ENCODE data around the gene OR5D18. TPM values are rescaled to one million over a fixed set of nuclear protein-coding genes. Genes with fewer than 3 reads are reported as not detected.

OR5D18 gene
- not detected in 3 replicates for total RNA-seq
- long read RNA-seq = 0 reads

GRCh38 chr11:55819330-55819729 is at the start of gene OR5D18:
OR5D18 (plus strand) TSS chr11:55819630; CDS start chr11:55819630, 0 bp downstream.
- no peaks in the 10 kb centered on the region for H3K27me3 Mint-ChIP-seq (ENCODE audit: low read depth)
- no peak within 1 kb of the TSS for H3K4me3 Mint-ChIP-seq (ENCODE audit: unreplicated experiment)
- no peaks in the 10 kb centered on the region for H3K4me1 Mint-ChIP-seq (ENCODE audit: low read depth)
- TF ChIP-seq, protein P1, sequence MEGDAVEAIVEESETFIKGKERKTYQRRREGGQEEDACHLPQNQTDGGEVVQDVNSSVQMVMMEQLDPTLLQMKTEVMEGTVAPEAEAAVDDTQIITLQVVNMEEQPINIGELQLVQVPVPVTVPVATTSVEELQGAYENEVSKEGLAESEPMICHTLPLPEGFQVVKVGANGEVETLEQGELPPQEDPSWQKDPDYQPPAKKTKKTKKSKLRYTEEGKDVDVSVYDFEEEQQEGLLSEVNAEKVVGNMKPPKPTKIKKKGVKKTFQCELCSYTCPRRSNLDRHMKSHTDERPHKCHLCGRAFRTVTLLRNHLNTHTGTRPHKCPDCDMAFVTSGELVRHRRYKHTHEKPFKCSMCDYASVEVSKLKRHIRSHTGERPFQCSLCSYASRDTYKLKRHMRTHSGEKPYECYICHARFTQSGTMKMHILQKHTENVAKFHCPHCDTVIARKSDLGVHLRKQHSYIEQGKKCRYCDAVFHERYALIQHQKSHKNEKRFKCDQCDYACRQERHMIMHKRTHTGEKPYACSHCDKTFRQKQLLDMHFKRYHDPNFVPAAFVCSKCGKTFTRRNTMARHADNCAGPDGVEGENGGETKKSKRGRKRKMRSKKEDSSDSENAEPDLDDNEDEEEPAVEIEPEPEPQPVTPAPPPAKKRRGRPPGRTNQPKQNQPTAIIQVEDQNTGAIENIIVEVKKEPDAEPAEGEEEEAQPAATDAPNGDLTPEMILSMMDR (IDR thresholded peaks at IDR 0.05) = no peak
- DNase-seq (ENCODE audit: low spot score) = no peak
- H3K9me3 Mint-ChIP-seq (ENCODE audit: low read depth) = peaks cover 41% of the 10 kb centered on the region
- H3K36me3 Mint-ChIP-seq (ENCODE audit: low read depth) = no peaks in the 10 kb centered on the region
- no peak within 1 kb of the TSS for H3K27ac Mint-ChIP-seq (ENCODE audit: unreplicated experiment)

DNA sequence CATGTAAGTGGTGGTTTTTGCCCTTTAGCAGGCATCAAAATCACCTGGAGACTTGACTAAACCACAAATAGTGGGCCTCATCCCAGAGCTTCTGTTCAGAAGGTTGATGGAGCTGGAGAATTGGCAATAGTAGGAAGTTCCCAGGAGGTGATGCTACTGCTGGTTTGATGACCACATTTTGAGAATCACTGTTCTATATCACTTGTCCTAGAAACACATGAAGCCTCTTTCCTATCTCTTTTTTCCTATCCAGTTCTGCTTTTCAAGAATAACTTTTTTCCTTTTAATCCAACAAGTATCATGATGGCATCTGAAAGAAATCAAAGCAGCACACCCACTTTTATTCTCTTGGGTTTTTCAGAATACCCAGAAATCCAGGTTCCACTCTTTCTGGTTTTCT is 46.3 kb upstream of the OR5D18 start, which contains the start of gene OR5D13:
OR5D13 (plus strand) TSS at position 301 of the 400 bp plus-strand sequence; CDS start at position 301, 0 bp downstream.
- no peak within 1 kb of the TSS for H3K4me3 Mint-ChIP-seq (ENCODE audit: unreplicated experiment)
- no peak within 1 kb of the TSS for H3K27ac Mint-ChIP-seq (ENCODE audit: unreplicated experiment)
- H3K27me3 Mint-ChIP-seq (ENCODE audit: low read depth) = no peaks in the 10 kb centered on the region
- TF ChIP-seq, protein P1 (IDR thresholded peaks at IDR 0.05) = no peak
- DNase-seq (ENCODE audit: low spot score) = no peak
- H3K9me3 Mint-ChIP-seq (ENCODE audit: low read depth) = peaks cover 48% of the 10 kb centered on the region
- H3K4me1 Mint-ChIP-seq (ENCODE audit: low read depth) = no peaks in the 10 kb centered on the region
- H3K36me3 Mint-ChIP-seq (ENCODE audit: low read depth) = no peaks in the 10 kb centered on the region

DNA sequence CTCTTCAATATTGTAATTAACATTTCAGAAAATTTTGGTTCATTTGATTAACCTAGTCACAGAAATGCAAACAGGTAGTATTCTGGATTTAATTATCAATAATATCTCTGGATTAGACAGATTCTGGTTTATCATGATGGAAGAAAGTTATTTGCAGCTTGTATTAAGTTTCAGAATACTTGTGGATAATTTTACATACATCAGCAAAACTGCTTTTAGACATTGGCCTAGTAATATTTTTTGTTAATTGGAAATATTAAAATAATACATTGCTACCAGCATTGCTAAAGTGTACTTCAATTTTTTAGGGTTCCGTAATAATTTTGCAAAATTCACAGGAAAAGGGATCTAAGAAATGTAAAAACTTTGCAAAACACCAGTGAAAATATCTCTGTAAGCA is 27.8 kb upstream of the OR5D18 start:
- Mint-ChIP-seq H3K36me3 (ENCODE audit: low read depth) (no peaks in the 10 kb centered on the region), H3K4me3 (ENCODE audit: unreplicated experiment) (no peak overlapping the region), H3K27me3 (ENCODE audit: low read depth) (no peaks in the 10 kb centered on the region), H3K4me1 (ENCODE audit: low read depth) (no peaks in the 10 kb centered on the region), H3K9me3 (ENCODE audit: low read depth) (peaks cover 27% of the 10 kb centered on the region), H3K27ac (ENCODE audit: unreplicated experiment) (no peak overlapping the region)
- DNase-seq (ENCODE audit: low spot score) = no peak
- TF ChIP-seq, protein P1 (IDR thresholded peaks at IDR 0.05) = no peak

DNA sequence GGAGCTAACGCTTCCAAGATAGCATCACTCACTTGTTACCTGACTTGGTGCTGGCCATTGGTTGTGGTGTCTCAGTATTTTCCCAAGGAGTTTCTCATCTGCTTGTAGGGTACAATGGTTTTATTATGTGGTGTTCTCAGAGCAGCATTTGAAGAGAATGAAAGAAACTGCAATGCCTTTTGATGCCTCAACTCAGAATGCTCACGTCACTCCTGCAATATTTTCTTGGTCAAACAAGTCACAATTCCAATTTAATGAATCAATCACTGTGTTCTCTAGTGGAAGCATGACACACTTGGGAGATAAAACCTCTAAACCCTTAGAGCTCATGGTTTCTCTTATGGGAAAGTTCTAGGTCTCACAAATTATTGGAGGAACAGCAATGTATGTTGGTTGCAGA is 26.1 kb upstream of the OR5D18 start:
- no peaks in the 10 kb centered on the region for H3K27me3 Mint-ChIP-seq (ENCODE audit: low read depth)
- no peak overlapping the region for H3K27ac Mint-ChIP-seq (ENCODE audit: unreplicated experiment)
- no peaks in the 10 kb centered on the region for H3K4me1 Mint-ChIP-seq (ENCODE audit: low read depth)
- H3K4me3 Mint-ChIP-seq (ENCODE audit: unreplicated experiment) = no peak overlapping the region
- no peak for DNase-seq (ENCODE audit: low spot score)
- H3K36me3 Mint-ChIP-seq (ENCODE audit: low read depth) = no peaks in the 10 kb centered on the region
- H3K9me3 Mint-ChIP-seq (ENCODE audit: low read depth) = peaks cover 15% of the 10 kb centered on the region
- TF ChIP-seq, protein P1 (IDR thresholded peaks at IDR 0.05) = no peak

GRCh38 chr11:55795256-55795655 is 24.2 kb upstream of the OR5D18 start, which contains the start of gene OR5D14:
OR5D14 (plus strand) TSS chr11:55795556; CDS start chr11:55795556, 0 bp downstream.
- H3K27me3 Mint-ChIP-seq (ENCODE audit: low read depth) = no peaks in the 10 kb centered on the region
- TF ChIP-seq, protein P1 (IDR thresholded peaks at IDR 0.05) = no peak
- peaks cover 28% of the 10 kb centered on the region for H3K9me3 Mint-ChIP-seq (ENCODE audit: low read depth)
- H3K4me1 Mint-ChIP-seq (ENCODE audit: low read depth) = no peaks in the 10 kb centered on the region
- H3K4me3 Mint-ChIP-seq (ENCODE audit: unreplicated experiment) = no peak within 1 kb of the TSS
- H3K27ac Mint-ChIP-seq (ENCODE audit: unreplicated experiment) = no peak within 1 kb of the TSS
- DNase-seq (ENCODE audit: low spot score) = no peak
- H3K36me3 Mint-ChIP-seq (ENCODE audit: low read depth) = no peaks in the 10 kb centered on the region
